Measurements from ENCODE around the gene MECR.

The MECR gene, protein sequence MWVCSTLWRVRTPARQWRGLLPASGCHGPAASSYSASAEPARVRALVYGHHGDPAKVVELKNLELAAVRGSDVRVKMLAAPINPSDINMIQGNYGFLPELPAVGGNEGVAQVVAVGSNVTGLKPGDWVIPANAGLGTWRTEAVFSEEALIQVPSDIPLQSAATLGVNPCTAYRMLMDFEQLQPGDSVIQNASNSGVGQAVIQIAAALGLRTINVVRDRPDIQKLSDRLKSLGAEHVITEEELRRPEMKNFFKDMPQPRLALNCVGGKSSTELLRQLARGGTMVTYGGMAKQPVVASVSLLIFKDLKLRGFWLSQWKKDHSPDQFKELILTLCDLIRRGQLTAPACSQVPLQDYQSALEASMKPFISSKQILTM

DNA sequence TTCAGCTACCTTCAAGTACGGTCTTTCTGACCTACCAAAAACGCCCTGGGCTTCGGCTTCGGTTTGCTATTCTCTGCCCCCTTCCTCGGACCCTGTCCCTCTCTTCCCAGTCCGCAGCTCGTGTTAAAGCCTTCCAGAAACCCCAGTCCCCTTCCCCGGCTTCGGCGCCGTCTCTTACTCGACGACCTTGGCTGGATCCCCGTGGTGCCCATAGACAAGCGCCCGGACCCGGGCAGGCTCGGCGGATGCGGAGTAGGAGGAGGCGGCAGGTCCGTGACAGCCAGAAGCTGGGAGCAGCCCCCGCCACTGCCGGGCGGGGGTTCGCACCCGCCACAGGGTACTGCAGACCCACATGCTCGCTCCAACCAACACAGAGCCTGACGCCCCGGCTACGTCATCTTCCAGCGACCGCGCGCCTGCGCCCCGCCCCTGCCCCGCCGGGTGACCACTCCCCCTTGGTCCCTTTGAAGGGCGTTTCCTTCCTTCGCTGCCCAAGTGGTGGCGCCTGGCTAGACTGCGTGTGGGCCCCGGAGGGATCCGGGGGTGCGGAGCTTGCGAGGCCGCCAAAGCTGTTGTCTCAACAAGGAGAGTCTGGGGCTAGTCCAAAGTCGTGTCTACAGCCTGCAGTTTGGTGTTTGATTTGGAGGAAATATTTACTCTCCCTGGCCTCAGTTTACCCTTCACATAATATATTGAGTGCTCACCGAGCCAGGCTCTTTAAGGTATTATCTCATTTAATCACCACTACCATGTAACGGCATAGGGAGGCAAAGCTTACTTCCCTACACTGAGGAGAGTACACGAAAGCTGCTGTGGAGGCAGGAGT is at the start of gene MECR:
TSS of gene MECR (minus strand) at position 382 of the 826 bp plus-strand sequence. CDS start at position 354, 28 bp downstream.
- peak; percentile 91 for DNase-seq (ENCODE audit: low spot score)

DNA sequence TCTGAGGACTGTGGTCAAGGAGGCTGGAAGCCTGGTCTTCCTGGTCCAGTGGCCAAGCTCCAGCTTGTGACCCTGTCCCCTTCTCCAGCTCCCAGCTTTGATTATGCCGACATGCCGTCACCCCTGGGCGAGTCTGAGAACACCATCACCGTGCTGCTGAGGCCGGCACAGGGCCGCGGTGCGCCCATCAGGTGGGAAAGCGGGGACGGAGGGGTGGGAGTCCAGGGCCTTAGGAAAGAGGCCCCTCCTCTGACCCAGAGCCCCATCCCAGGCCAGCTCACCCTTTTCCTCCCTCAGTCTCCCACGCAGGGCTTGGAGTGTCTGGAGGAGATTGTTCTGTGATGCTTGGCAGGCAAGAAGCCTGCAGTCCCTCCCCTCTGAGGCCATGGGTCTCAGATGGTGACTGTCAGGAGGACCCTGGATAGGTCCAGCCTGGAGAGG is 49.2 kb upstream of the MECR start:
- no peak for DNase-seq (ENCODE audit: low spot score)

DNA sequence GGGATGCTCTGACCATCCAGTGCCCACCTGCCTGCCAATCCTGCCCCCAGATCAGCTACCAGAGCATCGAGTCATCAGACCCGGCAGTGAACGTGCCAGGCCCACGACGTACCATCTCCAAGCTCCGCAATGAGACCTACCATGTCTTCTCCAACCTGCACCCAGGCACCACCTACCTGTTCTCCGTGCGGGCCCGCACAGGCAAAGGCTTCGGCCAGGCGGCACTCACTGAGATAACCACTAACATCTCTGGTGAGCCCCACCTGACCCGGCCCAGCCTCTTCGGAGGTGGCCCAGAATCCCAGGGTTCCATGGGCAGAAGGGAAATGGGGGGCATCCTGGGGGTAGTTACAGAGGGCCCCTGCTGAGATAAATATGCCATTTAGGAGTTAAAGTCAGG is 48.7 kb upstream of the MECR start:
- DNase-seq (ENCODE audit: low spot score) = no peak

DNA sequence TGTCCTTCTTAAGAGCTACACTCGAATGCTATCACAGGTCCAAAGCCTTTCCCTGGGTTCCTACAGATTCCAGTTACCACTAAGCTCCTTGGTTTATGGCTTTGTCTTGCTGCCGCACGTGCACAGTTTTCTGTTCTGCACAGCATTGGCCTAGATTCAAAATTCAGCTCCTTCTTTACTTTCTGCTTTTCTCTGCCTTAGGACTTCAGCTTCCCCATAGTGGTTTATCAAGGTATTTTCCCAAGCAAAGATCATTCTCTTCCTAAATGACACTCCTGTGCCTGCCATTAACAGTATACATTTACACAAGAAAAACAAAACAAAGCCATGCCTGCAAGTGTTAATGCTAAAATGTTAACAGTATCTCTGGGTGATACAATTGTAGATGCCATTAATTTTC is 47.4 kb upstream of the MECR start:
- DNase-seq (ENCODE audit: low spot score) = no peak

DNA sequence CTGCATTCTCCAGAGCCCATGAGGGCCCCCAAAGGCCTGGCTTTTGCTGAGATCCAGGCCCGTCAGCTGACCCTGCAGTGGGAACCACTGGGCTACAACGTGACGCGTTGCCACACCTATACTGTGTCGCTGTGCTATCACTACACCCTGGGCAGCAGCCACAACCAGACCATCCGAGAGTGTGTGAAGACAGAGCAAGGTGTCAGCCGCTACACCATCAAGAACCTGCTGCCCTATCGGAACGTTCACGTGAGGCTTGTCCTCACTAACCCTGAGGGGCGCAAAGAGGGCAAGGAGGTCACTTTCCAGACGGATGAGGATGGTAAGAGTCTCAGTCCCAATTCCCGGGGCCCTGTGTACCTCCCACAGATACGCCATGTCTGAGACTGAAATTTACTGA is 44.7 kb upstream of the MECR start:
- no peak for DNase-seq (ENCODE audit: low spot score)

DNA sequence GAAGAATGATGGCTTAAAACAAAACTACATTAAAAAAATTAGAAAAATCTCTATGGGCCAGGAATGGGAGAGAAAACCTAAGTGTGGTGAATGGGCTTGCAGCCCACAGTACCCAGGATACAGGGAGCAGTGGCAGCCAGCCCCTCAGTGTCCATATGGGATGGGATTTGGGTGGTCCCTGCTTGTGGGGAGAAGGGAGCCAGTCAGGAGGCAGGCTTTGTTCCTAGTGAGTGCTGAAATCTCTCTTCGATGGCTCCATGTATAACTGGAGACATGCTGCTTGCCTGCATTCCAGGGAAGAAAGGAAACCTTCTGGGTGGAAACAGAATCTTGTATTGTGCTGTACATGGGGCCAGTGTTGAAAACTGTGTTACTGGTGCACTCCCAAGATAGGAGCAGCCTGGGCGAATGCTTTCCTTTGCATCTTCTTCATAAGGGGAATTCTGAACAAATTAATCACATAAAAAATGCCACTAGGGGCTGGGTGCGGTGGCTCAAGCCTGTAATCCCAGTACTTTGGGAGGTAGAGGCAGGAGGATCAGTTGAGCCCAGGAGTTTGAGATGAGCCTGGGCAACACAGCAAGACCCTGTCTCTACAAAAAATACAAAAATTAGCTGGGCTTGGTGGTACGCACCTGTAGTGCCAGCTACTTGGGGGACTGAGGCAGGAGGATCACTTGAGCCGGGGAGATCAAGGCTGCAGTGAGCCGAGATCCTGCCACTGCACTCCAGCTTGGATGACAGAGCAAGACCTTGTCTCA is 41.6 kb upstream of the MECR start:
- DNase-seq (ENCODE audit: low spot score) = no peak

DNA sequence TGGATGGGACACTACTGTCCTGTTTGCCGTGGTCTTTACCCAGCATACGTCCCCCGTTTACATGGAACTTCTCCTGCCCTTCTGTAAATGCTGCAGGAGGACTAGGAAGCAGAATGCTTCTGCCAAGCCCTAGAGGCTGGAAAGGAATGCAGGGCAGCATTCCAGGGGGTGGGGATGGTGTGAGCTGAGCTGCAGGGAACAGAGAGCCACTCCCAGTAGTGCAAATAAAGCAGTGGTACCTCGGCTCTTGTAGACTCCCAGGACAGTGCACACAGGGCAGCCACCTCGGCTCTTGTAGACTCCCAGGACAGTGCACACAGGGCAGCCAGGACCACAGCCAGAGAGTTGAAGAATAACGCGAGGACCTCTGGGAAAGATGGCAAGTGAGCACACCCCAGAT is 41.0 kb upstream of the MECR start:
- DNase-seq (ENCODE audit: low spot score) = no peak

DNA sequence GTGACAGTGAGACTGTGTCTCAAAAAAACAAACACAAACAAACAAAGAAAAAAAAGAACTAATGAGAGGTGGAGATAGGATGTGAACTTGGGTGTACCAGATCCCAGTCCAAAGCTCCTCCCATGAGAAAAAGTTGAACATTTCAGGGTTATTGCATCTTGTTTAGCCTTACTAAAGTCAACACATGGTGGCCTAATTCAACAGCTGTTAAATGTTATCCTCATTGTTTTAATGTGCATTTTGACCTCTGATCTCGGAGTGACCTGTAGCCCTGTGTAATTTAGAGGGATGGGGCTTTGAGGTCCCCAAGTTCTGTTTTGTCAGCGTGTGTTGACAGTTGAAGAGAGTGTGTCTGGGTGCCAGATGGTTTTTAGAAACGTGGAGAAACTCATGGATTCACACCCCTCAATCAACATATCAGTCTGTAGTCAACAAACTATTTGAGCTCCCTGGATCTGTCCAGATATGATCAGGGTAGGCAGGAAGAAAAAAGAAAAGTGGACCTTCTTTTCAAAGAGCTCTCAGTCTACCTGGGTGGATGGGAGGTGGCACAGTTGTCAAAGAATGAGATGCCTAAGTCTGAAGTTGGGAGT is 40.3 kb upstream of the MECR start:
- DNase-seq (ENCODE audit: low spot score) = no peak

DNA sequence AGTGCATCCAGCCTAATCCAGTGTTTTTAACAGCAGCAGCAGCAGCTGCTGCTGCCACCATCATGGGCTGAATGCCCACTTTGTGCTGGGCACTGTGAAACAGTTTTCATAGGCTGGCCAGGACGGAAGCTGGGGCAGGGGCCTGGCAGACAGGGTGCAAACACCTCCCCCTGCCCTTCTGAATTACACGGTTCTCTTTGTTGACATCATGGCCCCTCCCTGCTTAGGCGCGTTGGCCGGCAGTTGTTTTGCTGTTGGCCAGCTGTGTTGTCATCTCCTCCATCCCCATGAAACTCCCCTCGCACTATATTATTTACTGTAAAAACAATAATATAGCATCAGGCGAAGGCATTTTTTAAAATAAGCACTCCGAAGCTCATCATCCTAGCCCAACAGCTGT is 38.6 kb upstream of the MECR start:
- no peak for DNase-seq (ENCODE audit: low spot score)

DNA sequence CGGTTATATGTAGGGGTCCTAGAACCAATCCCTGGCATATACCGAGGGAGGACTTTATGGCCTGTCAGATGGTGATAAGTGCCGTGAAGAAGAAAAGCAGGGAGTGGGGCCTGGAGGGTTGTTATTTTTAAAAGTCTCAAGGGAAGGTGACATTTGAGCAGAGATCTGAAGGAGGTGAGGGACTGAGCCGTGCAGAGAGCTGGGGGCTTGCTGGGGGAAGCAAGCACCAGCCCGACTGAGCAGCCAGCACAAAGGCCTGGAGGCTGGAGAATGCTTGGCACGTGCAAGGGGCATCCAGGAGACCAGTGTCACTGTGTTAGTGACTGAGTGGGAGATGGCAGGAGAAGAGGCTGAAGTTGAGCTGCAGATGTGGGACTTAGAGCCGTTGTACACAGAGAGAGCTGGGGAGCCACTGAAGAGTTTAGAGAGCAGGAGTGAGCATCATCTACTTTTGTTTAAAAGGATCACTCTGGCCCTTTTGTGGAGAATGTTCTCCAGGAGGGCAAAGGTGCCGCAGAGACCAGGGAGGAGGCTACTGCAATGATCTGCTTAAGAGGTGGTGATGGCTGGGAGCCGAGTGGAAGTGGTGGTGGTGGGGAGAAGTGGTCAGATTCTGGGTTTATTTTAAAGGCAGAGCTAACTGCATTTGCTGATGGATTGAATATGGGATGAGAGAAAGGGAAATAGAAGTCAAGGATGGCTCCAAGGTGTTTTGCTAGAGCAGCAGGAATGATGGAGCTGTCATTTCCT is 36.8 kb upstream of the MECR start:
- DNase-seq (ENCODE audit: low spot score) = no peak

DNA sequence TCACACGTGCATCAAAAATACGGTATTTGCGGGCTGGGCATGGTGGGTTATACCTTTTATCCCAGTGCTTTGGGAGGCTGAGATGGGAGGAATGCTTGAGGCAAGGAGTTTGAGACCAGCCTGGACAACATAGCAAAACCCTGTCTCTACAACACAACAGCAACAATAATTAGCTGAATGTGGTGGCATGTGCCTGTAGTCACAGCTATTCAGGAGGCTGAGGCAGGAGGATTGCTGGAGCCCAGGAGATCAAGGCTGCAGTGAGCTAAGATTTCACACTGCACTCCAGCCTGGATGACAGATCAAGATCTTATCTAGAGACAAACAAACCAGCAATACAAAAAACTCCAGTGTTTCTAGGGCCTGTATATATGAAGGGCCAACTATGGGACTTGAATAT is 36.2 kb upstream of the MECR start:
- no peak for DNase-seq (ENCODE audit: low spot score)

DNA sequence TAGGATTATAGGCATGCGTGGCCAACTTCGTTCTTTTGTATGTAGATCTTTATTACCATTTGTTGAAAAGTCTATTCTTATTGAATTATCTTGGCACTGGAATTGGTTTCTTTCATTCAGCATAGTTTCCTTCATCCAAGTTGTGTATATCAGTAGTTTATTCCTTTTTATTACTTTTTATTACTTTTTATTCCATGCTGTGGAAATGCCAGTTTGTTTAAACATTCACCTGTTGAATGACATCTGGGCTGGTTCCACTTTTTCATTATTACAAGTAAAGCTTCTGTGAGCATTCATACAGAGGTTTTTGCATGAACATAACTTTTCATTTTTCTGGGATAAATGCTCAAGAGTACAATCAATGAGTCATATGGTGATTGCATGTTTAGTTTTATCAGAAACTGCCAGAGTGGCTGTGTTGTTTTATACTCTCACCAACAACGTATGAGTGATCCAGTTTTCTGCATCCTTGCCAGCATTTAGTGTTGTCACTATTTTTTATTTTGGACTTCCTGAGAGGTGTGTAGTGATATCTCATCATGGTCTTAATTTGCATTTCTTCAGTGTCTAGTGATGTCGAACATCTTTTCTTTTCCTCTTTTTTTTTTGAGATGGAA is 34.1 kb upstream of the MECR start:
- no peak for DNase-seq (ENCODE audit: low spot score)

DNA sequence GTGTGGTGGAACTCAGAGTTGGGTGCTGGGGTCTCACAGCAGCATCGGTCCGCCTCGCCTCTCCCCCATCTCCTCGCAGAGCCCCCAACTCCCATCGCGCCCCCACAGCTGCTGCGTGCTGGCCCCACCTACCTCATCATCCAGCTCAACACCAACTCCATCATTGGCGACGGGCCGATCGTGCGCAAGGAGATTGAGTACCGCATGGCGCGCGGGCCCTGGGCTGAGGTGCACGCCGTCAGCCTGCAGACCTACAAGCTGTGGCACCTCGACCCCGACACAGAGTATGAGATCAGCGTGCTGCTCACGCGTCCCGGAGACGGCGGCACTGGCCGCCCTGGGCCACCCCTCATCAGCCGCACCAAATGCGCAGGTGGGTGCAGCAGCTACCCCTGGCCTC is 29.8 kb upstream of the MECR start:
- DNase-seq (ENCODE audit: low spot score) = no peak

DNA sequence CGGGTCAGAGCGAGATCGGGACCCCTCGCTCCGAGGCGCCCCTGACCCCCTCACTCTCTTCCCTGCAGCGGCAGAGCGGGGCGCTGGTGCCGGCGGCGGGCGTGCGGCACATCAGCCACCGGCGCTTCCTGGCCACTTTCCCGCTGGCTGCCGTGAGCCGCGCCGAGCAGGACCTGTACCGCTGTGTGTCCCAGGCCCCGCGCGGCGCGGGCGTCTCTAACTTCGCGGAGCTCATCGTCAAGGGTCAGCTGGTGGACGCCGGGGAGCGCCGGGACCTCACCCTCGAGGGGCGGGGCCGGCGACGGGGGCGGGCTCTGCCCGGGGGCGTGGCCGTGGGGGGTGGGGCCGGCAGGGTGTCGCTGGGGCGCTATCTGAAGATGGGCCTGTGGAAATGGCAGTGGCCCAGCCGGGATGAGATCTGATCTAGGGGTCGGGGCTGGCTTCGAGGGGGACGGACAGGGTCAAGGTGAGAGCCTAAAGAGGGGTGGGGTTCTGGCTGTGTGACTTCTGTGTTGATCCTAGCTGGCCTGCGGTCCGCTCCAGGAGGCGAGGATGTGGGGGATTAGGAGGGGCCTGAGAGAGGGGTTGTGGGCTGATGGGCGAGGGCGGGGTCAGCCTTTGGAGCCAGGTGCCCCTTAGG is 29.2 kb upstream of the MECR start:
- DNase-seq (ENCODE audit: low spot score) = peak; percentile 14

DNA sequence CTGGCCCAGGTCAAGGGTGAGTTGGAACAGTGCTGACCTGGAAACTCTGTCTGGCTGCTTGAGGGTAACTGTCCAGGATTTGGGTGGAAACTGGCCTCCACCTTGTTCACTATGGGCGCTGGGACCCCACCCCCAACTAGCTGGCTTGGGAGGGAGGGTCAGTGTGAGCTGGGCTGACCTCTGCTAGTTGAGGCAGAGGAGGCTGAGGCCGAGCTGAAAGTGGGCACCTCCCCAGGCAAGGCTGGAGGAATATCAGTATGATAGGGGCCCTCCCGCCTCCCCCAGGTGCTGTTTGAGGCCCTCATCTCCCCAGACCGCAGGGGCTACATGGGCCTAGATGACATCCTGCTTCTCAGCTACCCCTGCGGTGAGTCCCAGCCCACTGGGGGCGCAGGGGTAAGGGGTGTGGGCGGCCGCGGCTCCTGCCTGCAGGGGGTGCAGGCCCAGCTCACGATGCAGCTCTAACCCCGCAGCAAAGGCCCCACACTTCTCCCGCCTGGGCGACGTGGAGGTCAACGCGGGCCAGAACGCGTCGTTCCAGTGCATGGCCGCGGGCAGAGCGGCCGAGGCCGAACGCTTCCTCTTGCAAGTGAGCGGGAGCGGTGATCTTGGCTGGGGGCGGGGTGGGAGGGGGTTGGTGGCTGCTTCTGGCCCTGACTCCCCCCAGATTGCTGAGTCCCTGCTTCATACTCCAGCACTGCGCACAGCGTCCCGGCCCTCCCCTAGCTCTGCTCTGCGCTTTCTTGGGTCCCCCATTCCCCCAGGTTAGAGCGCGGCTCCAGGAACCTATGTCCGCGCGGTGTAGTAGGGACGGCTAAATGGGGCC is 28.5 kb upstream of the MECR start:
- no peak for DNase-seq (ENCODE audit: low spot score)

DNA sequence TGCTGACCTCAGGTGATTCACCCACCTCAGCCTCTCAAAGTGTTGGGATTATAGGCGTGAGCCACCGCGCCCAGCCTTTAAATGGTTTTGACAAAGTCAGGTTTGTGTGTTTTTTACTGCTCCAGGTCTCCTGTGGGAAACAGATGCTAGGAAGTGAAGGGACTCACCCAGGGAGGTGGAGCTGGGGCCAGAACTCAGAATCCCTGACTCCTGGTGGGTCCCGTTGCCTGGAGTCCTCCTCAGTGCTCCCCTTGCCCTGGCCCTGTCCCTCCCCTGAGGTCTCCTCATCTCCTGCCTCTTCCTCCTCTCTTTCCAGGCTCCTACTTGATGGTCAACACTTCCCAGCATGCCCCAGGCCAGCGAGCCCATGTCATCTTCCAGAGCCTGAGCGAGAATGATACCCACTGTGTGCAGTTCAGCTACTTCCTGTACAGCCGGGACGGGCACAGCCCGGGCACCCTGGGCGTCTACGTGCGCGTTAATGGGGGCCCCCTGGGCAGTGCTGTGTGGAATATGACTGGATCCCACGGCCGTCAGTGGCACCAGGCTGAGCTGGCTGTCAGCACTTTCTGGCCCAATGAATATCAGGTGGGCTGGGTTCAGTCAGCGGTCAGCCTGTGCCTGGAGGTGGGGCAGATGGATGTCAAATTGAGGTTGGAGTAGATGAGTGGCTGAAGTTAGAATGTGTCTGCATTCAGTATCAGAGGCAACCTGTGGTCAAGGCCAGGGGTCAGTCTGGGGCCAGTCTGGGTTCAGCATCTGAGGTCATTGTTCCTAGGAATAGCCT is 27.6 kb upstream of the MECR start:
- DNase-seq (ENCODE audit: low spot score) = no peak

DNA sequence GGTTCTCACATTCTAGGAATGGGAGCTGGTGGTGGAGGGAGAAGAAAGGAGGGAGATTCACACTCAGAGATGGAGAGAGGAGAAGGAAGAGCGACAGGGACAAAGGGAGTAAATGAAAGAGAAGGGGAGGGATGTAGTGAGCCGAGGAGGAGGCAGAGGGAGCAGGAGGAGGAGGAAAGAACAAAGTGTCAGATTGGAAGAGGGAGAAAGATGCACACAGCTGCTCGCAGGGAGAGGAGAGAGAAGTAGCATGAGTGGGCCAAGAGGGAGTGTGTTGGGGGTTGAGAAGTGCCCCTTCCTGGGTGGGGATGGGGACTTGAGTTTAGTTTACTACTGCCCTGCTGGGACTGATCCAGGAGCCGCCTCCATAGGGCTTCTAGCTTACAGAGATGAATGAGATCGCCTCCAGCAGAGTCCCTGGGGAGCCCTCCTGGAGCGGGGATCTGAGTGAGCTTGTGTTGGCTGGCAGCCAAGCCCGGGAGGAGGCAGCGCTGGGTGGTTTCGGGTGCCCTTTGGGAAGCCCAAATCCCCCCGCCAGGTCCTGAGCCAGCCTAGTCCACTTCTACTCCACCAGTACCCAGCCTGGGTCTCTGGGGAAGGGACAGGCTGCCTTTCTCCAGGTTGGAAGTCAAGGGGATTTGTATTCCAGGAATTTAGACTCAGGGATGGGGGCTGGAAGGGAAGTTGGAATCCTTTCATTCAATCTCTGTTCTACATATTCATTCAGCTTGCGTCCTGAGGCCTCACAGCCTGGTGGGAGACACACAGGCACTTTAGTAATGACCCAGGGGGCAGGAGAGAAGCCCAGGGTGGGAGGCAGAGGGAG is 26.5 kb upstream of the MECR start:
- DNase-seq (ENCODE audit: low spot score) = no peak

DNA sequence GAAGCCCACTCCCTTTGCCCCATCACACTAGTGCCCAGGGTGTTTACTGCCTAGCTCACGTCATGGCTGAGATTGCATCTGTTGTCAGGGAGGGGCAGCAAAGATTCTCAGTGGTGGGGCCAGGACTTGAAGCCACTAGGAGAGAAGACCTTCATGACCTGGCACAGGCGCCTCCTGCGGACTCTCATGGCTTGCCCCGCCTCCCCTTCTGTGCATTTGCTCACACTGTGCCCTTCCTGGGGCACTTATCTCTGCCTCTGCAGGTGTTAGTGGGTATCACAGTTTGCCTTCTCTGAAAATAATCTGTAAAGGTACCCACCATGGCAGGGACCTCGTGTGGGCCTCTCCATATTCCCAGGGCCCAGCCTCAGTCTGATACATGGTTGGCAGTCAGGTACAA is 25.7 kb upstream of the MECR start:
- no peak for DNase-seq (ENCODE audit: low spot score)
